ENCODE results near the gene KCNN2. TPM values are rescaled to one million over a fixed set of nuclear protein-coding genes. Genes with fewer than 3 reads are reported as not detected.

The KCNN2 gene
- polyA plus RNA-seq, 2 donors = 0.21 to 0.22 TPM

DNA sequence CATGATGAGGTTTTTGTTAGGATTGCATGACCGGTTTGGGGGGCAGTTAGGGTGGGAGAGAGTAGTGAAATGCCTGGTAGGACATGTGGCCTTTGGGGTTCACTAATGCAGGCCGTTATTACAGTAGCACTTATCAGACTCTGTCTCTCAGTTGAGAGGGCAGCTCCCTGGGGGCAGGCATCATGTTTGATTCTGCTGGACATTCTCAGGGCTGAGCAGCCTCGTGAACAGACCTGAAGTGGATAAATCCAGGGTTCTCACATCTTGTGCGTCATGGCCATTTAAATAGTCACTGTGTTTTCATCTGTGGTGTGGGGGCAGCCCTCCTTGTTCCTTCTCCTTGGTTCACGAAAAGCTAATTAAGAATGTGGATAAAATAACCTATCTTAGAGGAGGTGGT lies 18.9 kb downstream of the KCNN2 start:
- no peaks in the 10 kb centered on the region for H3K36me3 ChIP-seq (ENCODE audit: control insufficient read depth in 2 of 2, insufficient read depth in 2 of 2, low read length in 1 of 2)
- 65 to 67% methylated on average over 5 of the region's 5 CpGs for WGBS, 2 donors

DNA sequence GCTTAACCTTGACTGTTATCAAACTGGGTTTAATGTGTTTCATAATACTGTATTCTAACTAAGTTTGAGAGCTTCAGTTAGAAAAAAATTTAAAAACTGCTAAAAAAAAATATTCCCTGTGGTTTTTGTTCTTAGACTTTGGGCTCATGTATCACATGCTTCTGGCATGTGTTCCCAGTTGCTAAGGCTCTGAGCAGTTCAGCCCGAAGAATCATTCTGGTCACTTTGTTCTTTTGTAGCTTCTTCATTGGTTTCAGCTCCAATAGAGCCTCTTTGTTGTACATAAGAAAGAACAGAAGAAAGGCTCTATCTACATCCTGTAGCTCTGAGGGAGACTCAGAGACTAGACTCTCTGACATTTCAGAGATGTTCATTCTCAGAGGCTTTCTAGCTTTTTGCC lies 25.6 kb downstream of the KCNN2 start:
- Histone ChIP-seq H3K36me3 (ENCODE audit: control insufficient read depth in 2 of 2, insufficient read depth in 2 of 2, low read length in 1 of 2) (no peaks in the 10 kb centered on the region), H3K9me3 (ENCODE audit: control insufficient read depth in 2 of 2, insufficient read depth in 1 of 2, low read depth in 1 of 2, low read length in 1 of 2) (no peaks in the 10 kb centered on the region), H3K27ac (ENCODE audit: low read depth in 2 of 2, low read length in 1 of 2) (no peak overlapping the region), H3K4me3 (ENCODE audit: low read depth in 1 of 2, low read length in 2 of 2) (no peak overlapping the region), H3K27me3 (ENCODE audit: control insufficient read depth in 1 of 2, insufficient read depth in 2 of 2, low read length in 2 of 2) (no peaks in the 10 kb centered on the region), H3K4me1 (ENCODE audit: control insufficient read depth in 2 of 2, insufficient read depth in 2 of 2, low read length in 1 of 2) (no peaks in the 10 kb centered on the region)
- 74 to 86% methylated on average over 1 of the region's 1 CpG for WGBS, 2 donors

More for the DNA sequence above, 18.9 kb downstream of the KCNN2 start:
- H3K27ac ChIP-seq (ENCODE audit: low read depth in 2 of 2, low read length in 1 of 2) = no peak overlapping the region
- no peaks in the 10 kb centered on the region for H3K27me3 ChIP-seq (ENCODE audit: control insufficient read depth in 1 of 2, insufficient read depth in 2 of 2, low read length in 2 of 2)
- H3K4me1 ChIP-seq (ENCODE audit: control insufficient read depth in 2 of 2, insufficient read depth in 2 of 2, low read length in 1 of 2) = no peaks in the 10 kb centered on the region
- no peak overlapping the region for H3K4me3 ChIP-seq (ENCODE audit: low read depth in 1 of 2, low read length in 2 of 2)
- H3K9me3 ChIP-seq (ENCODE audit: control insufficient read depth in 2 of 2, insufficient read depth in 1 of 2, low read depth in 1 of 2, low read length in 1 of 2) = no peaks in the 10 kb centered on the region

DNA sequence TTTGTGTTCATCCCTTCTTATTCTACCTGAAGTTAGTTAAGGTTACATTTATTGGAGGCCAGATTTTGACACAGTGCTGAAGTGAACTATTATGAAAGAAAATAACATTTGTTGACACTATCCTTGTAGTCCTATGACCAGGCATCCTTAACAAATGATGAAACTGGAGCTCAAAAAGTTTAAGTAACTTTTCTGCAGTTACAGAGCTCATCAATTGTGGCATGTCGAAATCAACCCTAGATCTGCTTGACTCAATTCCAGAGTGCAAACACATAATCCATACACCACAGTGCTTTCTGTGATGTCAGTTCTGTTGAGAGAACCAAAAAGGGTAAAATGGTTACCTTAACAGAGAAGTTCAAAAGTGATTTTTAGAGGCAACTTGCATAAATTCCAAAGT lies 28.6 kb downstream of the KCNN2 start:
- H3K4me3 ChIP-seq (ENCODE audit: low read depth in 1 of 2, low read length in 2 of 2) = no peak overlapping the region
- H3K27ac ChIP-seq (ENCODE audit: low read depth in 2 of 2, low read length in 1 of 2) = no peak overlapping the region
- H3K4me1 ChIP-seq (ENCODE audit: control insufficient read depth in 2 of 2, insufficient read depth in 2 of 2, low read length in 1 of 2) = no peaks in the 10 kb centered on the region
- no peaks in the 10 kb centered on the region for H3K27me3 ChIP-seq (ENCODE audit: control insufficient read depth in 1 of 2, insufficient read depth in 2 of 2, low read length in 2 of 2)
- H3K9me3 ChIP-seq (ENCODE audit: control insufficient read depth in 2 of 2, insufficient read depth in 1 of 2, low read depth in 1 of 2, low read length in 1 of 2) = no peaks in the 10 kb centered on the region
- no peaks in the 10 kb centered on the region for H3K36me3 ChIP-seq (ENCODE audit: control insufficient read depth in 2 of 2, insufficient read depth in 2 of 2, low read length in 1 of 2)
- WGBS, 2 donors = 76 to 91% methylated on average over 1 of the region's 1 CpG

DNA sequence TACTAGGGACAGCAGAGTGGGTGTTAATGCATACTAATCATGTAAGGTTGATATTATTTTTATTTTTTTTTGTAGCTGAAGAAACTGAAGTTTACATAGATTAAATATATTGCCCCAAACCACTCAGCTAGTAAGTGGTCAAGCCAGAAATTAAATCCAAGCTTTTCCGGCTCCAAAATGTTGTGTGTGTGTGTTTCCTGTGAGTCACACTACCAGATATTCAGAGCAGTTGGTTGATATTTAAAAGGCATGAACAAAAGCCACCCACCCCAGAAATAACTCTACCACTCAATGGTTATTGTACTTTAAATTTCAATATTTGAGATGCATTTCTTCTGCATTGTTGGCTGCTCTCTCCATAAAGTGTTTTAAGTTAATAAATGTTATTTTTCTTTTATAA lies 29.5 kb downstream of the KCNN2 start:
- no peaks in the 10 kb centered on the region for H3K9me3 ChIP-seq (ENCODE audit: control insufficient read depth in 2 of 2, insufficient read depth in 1 of 2, low read depth in 1 of 2, low read length in 1 of 2)
- no peak overlapping the region for H3K27ac ChIP-seq (ENCODE audit: low read depth in 2 of 2, low read length in 1 of 2)
- H3K36me3 ChIP-seq (ENCODE audit: control insufficient read depth in 2 of 2, insufficient read depth in 2 of 2, low read length in 1 of 2) = no peaks in the 10 kb centered on the region
- H3K4me3 ChIP-seq (ENCODE audit: low read depth in 1 of 2, low read length in 2 of 2) = no peak overlapping the region
- 45 to 55% methylated on average over 1 of the region's 1 CpG for WGBS, 2 donors
- H3K4me1 ChIP-seq (ENCODE audit: control insufficient read depth in 2 of 2, insufficient read depth in 2 of 2, low read length in 1 of 2) = no peaks in the 10 kb centered on the region
- H3K27me3 ChIP-seq (ENCODE audit: control insufficient read depth in 1 of 2, insufficient read depth in 2 of 2, low read length in 2 of 2) = no peaks in the 10 kb centered on the region

DNA sequence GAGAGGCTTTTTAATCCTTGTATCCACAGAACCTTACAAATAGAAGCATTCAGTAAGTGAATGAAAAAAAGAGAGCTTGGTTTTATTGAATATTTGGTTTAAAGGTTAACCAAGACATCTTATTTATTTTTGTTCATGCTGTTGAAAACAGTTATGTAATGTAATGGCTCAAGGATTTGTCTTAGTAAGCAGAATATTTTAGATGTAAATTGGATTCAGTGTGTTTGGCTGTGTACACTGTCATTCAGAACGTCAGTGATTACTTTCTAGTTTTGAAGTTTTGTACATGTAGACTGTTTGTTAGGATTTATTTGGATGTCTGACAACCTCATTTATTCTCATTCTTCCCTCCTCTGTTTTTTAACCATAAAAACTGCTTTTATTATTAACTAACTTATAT lies 31.3 kb downstream of the KCNN2 start:
- Histone ChIP-seq H3K9me3 (ENCODE audit: control insufficient read depth in 2 of 2, insufficient read depth in 1 of 2, low read depth in 1 of 2, low read length in 1 of 2) (no peaks in the 10 kb centered on the region), H3K27ac (ENCODE audit: low read depth in 2 of 2, low read length in 1 of 2) (no peak overlapping the region), H3K36me3 (ENCODE audit: control insufficient read depth in 2 of 2, insufficient read depth in 2 of 2, low read length in 1 of 2) (no peaks in the 10 kb centered on the region), H3K4me3 (ENCODE audit: low read depth in 1 of 2, low read length in 2 of 2) (no peak overlapping the region), H3K4me1 (ENCODE audit: control insufficient read depth in 2 of 2, insufficient read depth in 2 of 2, low read length in 1 of 2) (no peaks in the 10 kb centered on the region), H3K27me3 (ENCODE audit: control insufficient read depth in 1 of 2, insufficient read depth in 2 of 2, low read length in 2 of 2) (no peaks in the 10 kb centered on the region)
- WGBS, 2 donors = 31 to 36% methylated on average over 1 of the region's 1 CpG

DNA sequence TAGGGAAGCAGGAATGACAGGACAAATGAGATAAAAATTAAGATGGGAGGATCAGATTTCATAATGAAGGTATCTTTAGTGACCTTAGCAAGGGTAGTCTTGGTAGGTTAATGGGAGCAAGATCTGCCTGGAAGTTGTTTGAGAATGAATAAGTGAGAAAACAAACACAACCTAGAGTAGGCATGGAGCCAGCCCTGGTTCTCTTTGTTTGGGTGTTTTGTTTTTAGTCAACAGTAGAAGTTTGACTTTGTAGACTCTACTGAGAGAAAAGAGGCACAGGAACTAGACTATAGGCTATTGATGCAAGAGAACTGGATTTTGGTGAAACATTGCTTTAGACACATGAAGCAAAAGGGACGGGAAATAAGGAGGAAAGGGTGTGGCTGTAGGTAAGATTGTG lies 40.3 kb downstream of the KCNN2 start:
- WGBS, 2 donors = 64 to 67% methylated on average over 1 of the region's 1 CpG
- no peak overlapping the region for H3K27ac ChIP-seq (ENCODE audit: low read depth in 2 of 2, low read length in 1 of 2)

DNA sequence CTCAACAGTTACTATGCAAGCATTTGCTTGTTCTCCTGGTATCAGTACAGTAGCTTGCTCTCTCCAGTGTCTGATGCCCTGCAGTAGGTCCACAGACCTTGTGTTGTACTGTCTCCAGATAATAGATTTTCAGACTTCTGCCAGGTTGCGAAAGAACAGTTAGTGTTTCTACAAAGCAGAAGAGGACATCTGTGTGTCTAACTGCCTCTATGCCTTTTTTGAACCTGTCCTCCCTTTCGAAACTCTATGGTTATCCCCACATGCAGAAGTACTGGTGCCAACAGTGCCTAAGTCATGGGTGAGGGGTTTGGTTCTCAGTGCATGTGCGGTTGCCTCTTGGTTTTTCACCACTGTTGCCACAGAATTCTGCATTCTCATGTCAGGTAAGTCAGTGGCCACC lies 45.9 kb downstream of the KCNN2 start:
- 82 to 91% methylated on average over 3 of the region's 3 CpGs for WGBS, 2 donors

More for the DNA sequence above, 40.3 kb downstream of the KCNN2 start:
- no peaks in the 10 kb centered on the region for H3K4me1 ChIP-seq (ENCODE audit: control insufficient read depth in 2 of 2, insufficient read depth in 2 of 2, low read length in 1 of 2)
- no peaks in the 10 kb centered on the region for H3K27me3 ChIP-seq (ENCODE audit: control insufficient read depth in 1 of 2, insufficient read depth in 2 of 2, low read length in 2 of 2)
- H3K4me3 ChIP-seq (ENCODE audit: low read depth in 1 of 2, low read length in 2 of 2) = no peak overlapping the region
- H3K36me3 ChIP-seq (ENCODE audit: control insufficient read depth in 2 of 2, insufficient read depth in 2 of 2, low read length in 1 of 2) = no peaks in the 10 kb centered on the region
- H3K9me3 ChIP-seq (ENCODE audit: control insufficient read depth in 2 of 2, insufficient read depth in 1 of 2, low read depth in 1 of 2, low read length in 1 of 2) = no peaks in the 10 kb centered on the region

DNA sequence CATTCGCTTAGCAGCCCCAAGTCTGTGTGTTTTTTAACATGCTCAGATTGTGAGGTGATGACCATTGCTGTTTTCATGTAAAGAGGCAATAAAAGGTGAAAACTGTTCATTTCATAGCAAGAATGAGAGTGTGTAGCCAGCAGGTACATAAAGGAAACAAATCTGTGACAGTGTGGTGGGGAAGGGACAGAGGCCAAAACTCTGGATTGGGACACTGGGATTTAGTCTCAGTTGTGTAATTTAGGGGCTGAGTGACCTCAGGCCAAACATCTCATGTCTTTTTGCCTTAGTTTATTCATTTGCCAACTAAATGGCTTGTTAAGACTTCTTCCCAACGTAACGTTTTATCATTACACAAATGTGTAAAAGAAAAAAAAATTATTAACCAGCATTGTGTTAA lies 47.0 kb downstream of the KCNN2 start:
- Histone ChIP-seq H3K4me1 (ENCODE audit: control insufficient read depth in 2 of 2, insufficient read depth in 2 of 2, low read length in 1 of 2) (no peaks in the 10 kb centered on the region), H3K27ac (ENCODE audit: low read depth in 2 of 2, low read length in 1 of 2) (no peak overlapping the region), H3K4me3 (ENCODE audit: low read depth in 1 of 2, low read length in 2 of 2) (no peak overlapping the region), H3K36me3 (ENCODE audit: control insufficient read depth in 2 of 2, insufficient read depth in 2 of 2, low read length in 1 of 2) (no peaks in the 10 kb centered on the region), H3K9me3 (ENCODE audit: control insufficient read depth in 2 of 2, insufficient read depth in 1 of 2, low read depth in 1 of 2, low read length in 1 of 2) (no peaks in the 10 kb centered on the region), H3K27me3 (ENCODE audit: control insufficient read depth in 1 of 2, insufficient read depth in 2 of 2, low read length in 2 of 2) (no peaks in the 10 kb centered on the region)
- WGBS, 2 donors = 84 to 88% methylated on average over 3 of the region's 3 CpGs

More for the DNA sequence above, 45.9 kb downstream of the KCNN2 start:
- Histone ChIP-seq H3K4me1 (ENCODE audit: control insufficient read depth in 2 of 2, insufficient read depth in 2 of 2, low read length in 1 of 2) (no peaks in the 10 kb centered on the region), H3K36me3 (ENCODE audit: control insufficient read depth in 2 of 2, insufficient read depth in 2 of 2, low read length in 1 of 2) (no peaks in the 10 kb centered on the region), H3K4me3 (ENCODE audit: low read depth in 1 of 2, low read length in 2 of 2) (no peak overlapping the region), H3K27me3 (ENCODE audit: control insufficient read depth in 1 of 2, insufficient read depth in 2 of 2, low read length in 2 of 2) (no peaks in the 10 kb centered on the region), H3K27ac (ENCODE audit: low read depth in 2 of 2, low read length in 1 of 2) (no peak overlapping the region), H3K9me3 (ENCODE audit: control insufficient read depth in 2 of 2, insufficient read depth in 1 of 2, low read depth in 1 of 2, low read length in 1 of 2) (no peaks in the 10 kb centered on the region)

DNA sequence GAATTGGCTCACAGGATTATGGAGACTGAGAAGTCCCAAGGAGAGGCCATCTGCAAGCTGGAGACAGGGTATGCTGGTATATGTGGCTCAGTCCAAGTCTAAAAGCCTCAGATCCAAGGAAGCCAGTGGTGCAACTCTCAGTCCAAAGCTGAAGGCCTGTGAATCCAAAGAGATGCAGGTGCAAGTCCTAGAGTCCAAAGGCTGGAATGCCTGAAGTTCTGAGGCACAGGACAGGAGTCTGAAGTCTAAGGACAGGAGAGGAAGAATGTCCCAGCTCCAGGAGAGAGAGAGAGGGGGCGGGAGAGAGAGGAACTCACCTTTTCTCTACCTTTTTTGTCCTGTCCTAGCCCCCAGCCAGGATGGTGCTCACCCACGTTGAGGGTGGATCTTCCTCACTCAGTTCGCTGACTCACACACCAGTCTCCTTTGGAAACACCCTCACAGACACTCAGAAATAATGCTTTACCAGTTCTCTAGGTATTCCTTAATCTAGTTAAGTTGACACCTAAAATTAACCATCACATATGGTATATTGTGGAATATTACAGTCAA lies 49.6 kb downstream of the KCNN2 start:
- no peaks in the 10 kb centered on the region for H3K36me3 ChIP-seq (ENCODE audit: control insufficient read depth in 2 of 2, insufficient read depth in 2 of 2, low read length in 1 of 2)
- 57 to 69% methylated on average over 3 of the region's 3 CpGs for whole genome bisulfite sequencing, 2 donors
- no peak overlapping the region for H3K27ac ChIP-seq (ENCODE audit: low read depth in 2 of 2, low read length in 1 of 2)
- H3K4me1 ChIP-seq (ENCODE audit: control insufficient read depth in 2 of 2, insufficient read depth in 2 of 2, low read length in 1 of 2) = no peaks in the 10 kb centered on the region
- no peaks in the 10 kb centered on the region for H3K27me3 ChIP-seq (ENCODE audit: control insufficient read depth in 1 of 2, insufficient read depth in 2 of 2, low read length in 2 of 2)
- no peaks in the 10 kb centered on the region for H3K9me3 ChIP-seq (ENCODE audit: control insufficient read depth in 2 of 2, insufficient read depth in 1 of 2, low read depth in 1 of 2, low read length in 1 of 2)
- no peak overlapping the region for H3K4me3 ChIP-seq (ENCODE audit: low read depth in 1 of 2, low read length in 2 of 2)

DNA sequence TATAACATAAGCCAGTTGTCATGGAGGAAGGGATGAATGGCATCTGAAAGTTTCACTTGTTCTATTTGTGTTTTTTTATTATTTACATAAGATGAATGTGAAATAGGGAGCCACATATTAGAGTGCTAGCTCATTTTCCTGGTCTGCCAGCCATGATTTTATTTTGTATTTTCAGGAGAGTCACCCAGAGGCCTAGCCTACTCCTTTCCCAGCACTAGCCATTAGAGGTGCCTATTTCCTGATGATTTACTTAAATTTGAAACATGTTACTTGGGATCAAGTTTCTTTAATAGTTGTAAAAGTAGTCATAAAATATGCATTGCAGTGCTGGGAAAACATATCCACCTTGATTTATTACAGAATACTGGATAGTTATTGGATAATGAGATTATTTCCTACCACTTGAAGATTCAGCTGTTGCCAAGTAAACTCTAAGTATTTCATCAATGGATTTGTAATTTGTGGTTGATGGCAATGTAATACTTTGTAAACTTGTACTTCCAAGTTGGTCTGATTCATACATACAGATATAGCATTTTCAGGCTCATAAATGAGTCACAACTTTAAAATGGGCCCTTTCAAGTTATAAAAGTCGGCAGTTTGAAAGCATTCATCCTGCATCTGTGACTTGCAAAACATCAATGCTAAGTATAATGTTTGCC lies 50.8 kb downstream of the KCNN2 start:
- H3K9me3 ChIP-seq (ENCODE audit: control insufficient read depth in 2 of 2, insufficient read depth in 1 of 2, low read depth in 1 of 2, low read length in 1 of 2) = no peaks in the 10 kb centered on the region
- no peaks in the 10 kb centered on the region for H3K4me1 ChIP-seq (ENCODE audit: control insufficient read depth in 2 of 2, insufficient read depth in 2 of 2, low read length in 1 of 2)
- no peaks in the 10 kb centered on the region for H3K27me3 ChIP-seq (ENCODE audit: control insufficient read depth in 1 of 2, insufficient read depth in 2 of 2, low read length in 2 of 2)
- H3K27ac ChIP-seq (ENCODE audit: low read depth in 2 of 2, low read length in 1 of 2) = no peak overlapping the region
- H3K36me3 ChIP-seq (ENCODE audit: control insufficient read depth in 2 of 2, insufficient read depth in 2 of 2, low read length in 1 of 2) = no peaks in the 10 kb centered on the region
- 25 to 43% methylated on average over 1 of the region's 1 CpG for WGBS, 2 donors
- no peak overlapping the region for H3K4me3 ChIP-seq (ENCODE audit: low read depth in 1 of 2, low read length in 2 of 2)

Measured in esophagus (tissue), 2 donors.